Frontal cortex (tissue), 4 donors: ENCODE results near the gene ROR2. TPM values are rescaled to one million over a fixed set of nuclear protein-coding genes. Genes with fewer than 3 reads are reported as not detected.

Source experiments
- DNase-seq, 2 donors: peaks; one replicate each; pipeline ENCODE4 v3.0.0; 2012; ENCODE audit warnings: low spot score in 2 of 2
- FAIRE-seq: peaks from 2 replicates; lab custom pipeline; 2012; peaks lifted over from hg19 to GRCh38; lab: Jason Lieb, UNC
- total RNA-seq: library from RNA; depleted of rRNA; stranded (reverse); fragments of >200 nt; gene quantifications from one replicate; pipeline ENCODE4 v1.2.3, GENCODE V29; 2014
- donor health status: control.
- donor health status: control.
- donor health status: control.

Gene ROR2
- total RNA-seq, 1 donor from 2014 or later: 0.82 TPM

DNA sequence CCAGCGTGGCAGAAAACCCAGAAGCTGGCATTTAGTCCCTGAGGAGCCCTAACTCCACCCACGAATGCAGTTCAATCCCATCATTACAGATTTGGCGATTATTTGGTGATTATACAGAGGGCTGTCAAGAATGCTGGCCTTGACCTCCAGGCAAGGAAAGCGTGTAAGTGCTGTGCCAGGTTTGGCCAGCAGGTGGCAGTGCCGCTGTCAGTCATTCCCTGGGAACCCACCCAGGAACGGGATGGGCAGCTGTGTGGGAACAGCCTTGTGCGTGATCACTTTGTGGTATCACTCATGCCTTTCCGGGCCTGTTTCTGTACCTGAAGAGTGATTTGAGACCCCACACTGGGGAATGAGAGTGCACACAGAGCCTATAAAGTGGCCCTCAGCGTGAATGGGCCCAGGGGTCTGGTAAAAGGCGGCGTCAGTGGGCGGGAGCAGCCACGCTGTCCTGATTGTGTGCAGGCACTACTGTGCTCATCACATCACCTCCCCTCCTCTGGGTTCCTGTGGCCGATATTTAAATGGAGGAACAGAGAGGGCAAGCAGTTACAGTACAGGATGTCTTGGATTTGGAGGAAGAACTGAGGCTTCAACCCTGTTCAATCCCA, 215.6 kb downstream of the ROR2 start:
- FAIRE-seq (no peak), DNase-seq (peak; percentile 69 to 89)

- FAIRE-seq (no peak), DNase-seq (no peak)
Observed at GRCh38 chr9:91733006-91733624, 216.9 kb downstream of the ROR2 start.

GRCh38 chr9:91732187-91733005, 217.6 kb downstream of the ROR2 start:
- FAIRE-seq (no peak), DNase-seq (no peak)

GRCh38 chr9:91730806-91731205, 219.2 kb downstream of the ROR2 start:
- FAIRE-seq: no peak
- DNase-seq: no peak

DNA sequence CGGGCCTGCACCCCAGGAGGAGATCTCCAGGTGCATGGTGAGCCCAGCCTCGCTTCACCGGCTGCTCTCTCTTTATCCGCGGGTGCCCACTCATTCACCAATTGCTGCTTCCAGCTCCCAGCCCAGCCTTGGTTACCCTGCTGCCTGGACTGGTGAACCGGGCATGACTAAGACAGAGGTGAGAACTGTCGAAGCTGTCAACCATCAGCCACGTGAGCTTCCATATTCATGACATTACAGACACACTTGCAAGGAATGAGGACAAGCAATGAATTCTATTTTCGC, 220.5 kb downstream of the ROR2 start:
- FAIRE-seq (no peak), DNase-seq (no peak)

DNA sequence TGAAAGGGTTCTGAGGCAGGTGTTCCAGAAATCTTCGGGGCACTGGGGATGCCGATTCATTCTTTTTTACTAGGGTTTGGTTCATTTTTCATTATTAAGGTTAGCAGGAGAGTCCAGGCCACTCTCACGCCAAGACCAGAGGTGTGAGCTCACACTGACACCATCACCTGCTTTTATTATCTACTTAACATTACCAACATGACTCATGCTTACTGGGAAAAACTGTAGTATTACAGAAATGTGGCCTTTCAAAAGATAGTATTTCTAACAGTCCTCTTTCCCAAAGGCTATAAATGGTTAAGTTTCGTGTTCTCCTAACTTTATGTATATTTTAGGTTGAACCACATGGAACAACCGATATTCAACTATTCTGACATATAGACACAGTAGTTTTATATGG, 222.1 kb downstream of the ROR2 start:
- DNase-seq (no peak), FAIRE-seq (no peak)

DNA sequence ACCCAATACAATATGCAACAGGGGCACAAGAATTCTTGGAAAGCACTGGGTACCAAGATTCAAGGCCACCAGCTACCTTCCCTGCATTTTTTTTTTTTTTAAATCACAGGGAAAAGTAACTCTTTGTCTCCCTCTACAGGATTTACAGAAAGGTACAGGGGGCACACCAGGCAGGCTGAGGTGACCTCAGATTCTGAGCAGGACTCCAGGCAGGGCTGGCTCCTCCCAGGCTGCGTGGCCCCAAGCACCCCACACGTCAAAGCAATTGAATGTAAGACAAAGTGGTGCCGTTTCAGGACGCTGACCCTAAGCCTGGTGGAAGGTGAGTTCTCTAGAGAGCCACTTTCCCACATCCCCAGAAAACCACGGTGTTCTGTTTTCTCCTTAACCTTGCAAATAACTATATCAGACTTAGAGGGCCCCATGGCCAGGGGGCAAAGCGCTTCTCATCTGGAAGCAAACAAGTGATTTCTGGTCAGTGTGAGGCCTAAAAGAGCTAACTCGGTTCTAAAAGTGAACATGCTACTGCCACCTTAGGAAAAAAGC, 222.6 kb downstream of the ROR2 start:
- FAIRE-seq: no peak
- DNase-seq: peak in 1 of 2 donors; percentile 69

GRCh38 chr9:91726406-91727100, 223.5 kb downstream of the ROR2 start:
- FAIRE-seq: no peak
- no peak for DNase-seq

GRCh38 chr9:91725651-91726050, 224.4 kb downstream of the ROR2 start:
- DNase-seq: no peak
- FAIRE-seq: no peak

DNA sequence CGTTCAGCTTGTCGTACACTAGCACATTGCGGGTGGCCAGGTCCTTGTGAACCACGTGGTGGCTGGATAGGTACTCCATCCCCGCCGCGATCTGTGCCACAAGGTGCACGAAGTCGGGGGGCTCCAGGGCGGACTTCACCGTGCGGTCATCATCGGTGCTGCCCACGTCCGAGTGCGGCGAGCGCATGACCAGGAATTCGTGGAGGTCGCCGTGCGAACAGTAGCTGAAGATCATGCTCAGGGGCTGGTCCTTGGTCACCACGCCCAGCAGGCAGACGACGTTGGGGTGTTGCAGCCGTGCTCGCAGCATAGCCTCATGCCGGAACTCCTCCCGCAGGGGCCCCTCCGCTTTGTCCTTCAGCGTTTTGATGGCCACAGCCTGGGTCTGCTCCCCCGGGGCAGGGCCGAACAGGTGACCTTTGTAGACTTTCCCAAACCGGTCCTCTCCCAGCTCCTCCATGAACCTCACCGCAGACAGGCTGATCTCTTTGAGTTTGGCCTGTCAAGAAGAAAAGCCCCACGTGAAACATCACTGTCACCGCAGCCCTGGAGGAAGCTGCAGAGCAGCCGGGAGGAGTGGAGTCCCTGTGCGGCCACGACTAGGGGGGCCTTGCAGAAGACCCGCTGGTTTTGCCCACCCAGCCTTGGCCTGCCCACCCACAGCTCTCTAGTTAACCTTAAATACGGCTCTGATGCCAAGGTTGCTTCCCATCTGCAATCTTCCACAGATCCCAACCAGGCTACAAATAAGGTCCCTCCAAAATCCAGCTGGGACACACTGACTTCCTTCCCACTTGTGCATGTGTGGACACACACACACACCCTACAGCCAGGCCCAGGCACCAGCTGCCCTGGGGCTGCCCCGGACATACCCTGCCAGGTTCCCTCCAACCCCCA, 225.2 kb downstream of the ROR2 start:
- FAIRE-seq: no peak

DNA sequence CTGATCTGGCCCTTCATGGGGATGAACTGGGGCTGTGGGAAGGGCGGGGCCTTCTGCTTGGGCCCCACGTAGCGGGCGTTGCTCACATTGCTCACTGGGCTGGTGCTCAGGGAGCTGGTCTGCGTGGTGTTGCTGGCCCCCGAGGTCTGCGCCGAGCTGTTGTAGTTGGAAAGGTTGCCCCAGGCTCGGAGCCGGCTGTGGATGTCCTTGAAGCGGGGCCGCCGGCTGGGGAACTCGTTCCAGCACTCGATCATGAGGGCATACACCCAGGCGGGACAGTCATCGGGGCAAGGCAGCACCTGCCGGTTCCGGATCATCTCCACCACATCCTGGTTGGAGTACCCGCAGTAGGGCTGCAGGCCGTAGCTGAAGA, 226.0 kb downstream of the ROR2 start:
- FAIRE-seq: no peak
- DNase-seq: no peak

More for the DNA sequence above, 225.2 kb downstream of the ROR2 start:
- DNase-seq: no peak

DNA sequence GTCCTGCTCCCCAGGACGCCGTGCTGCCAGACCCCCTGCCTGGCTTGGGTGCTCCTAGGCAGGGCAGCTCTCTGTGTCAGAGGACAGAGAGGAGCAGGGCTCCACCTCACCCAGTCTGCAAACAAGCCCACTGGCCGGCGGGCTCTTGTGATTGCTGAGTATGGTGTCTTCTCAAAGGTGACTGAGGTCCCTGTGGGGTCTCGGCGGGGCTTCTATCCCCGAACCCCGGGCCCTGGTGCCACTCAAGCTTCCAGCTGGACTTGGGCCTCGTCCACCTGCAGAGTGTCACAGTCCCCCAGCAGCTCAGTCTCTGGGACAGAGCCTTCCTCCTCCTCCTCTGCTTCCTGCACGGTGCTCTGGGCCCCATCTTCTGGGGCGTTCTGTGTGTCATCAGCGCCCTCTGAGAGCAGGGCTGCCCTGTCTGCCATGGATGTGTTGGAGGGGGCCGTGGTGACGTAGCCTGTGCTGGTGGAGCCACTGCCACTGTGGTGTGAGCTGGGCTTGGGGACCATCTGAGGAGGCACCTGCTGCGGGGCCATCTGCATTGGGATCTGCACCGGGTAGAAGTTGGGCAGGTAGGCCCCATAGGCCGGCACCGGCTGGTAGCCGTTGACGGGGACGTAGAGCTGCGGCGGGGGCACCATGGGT, 226.5 kb downstream of the ROR2 start:
- DNase-seq: no peak
- FAIRE-seq: no peak

DNA sequence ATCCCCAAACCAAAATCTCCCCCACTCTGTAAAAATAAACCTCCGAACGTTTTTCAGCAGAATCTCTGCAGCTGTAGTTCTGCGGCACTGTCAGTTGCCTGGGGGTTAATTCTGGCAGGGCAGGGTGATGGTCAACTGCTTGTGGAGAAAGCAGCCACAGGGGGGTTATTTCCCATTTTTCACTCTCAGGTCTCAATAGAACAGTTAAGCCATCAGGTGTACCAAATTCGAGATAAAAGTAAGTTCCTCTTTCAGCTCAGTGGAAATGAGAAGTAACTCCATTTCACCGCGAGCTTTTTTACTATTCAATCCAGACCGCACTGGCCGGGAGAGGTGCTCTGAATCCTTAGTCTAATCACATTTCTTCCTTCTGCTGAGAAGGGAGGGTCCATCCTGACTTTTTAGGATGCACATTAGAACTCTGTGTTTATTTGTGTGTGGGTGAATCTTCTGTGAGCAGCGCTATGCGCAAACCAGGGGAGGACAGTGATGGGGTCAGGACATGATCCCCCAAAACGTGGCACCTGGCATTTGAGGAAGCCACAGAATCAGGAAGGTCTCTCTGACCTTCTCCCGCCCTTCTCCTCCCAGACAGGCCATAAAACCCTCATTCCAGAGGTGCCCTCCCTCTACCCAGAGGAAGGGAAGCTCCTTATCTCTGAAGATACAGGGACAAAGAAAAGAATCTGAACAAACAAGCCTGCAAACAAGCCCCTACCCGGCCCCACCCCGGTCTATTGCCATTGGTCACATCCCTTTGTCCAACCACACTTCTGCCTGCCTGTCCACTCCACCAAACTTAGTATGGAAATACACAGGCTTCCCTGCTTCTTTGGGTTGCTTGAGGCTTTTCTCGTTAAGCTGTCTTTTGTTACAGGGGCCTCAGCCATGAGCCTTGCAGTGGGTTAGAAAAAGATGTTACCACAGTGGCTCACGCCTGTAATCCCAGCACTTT, 229.0 kb downstream of the ROR2 start:
- FAIRE-seq (no peak), DNase-seq (no peak)

DNA sequence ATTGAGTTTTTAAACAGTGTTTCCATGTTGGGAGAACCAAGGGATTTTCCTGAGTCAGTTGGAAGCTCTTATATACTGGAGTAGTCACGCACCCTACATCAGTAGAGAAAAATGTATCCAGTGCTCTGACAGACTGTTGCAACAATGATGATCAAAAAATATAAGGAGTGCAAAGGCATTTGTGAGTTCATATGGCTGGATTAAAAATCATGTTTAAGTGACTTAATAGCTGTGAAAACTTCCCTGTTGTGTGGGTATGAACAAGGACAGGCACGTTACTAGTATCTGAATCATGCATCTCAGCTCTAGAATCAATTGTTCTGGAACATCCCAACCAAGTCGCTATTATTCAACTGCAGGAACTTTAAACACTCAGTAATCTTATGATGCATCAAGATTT, 229.7 kb downstream of the ROR2 start:
- FAIRE-seq: no peak
- DNase-seq: no peak

DNA sequence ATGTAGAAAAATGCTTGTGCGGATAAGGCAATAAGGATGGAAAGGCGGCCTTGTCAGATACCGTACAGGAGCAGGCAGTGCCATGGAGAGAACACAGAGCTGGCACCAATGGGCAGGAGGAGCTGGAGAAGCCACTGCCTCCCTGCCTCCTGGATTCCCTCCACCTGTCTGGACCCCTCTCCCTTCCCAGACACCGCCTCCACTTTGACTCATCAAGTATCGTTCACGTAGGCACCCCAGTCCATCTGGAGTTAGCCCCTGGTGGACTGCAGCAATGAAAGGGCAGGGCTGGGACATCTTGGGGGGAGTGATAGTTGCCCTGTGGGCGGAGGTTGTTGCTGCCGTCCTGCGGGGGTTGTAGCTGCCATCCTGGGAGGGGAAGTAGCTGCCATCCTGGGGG, 232.0 kb downstream of the ROR2 start:
- FAIRE-seq (no peak), DNase-seq (no peak)

DNA sequence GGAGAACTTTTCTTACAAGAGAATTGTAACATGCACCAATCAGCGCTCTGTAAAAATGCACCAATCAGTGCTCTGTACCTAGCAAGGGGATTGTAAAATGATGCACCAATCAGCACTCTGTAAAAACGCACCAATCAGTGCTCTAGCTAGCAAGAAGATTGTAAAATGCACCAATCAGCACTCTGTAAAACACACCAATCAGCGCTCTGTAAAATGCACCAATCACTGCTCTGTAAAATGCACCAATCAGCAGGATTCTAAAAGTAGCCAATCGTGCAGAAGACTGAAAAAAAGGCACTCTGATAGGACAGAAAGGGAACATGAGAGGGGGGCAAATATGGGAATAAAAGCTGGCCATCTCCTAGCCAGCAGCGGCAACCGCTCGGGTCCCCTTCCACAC, 233.2 kb downstream of the ROR2 start:
- FAIRE-seq (no peak), DNase-seq (no peak)

DNA sequence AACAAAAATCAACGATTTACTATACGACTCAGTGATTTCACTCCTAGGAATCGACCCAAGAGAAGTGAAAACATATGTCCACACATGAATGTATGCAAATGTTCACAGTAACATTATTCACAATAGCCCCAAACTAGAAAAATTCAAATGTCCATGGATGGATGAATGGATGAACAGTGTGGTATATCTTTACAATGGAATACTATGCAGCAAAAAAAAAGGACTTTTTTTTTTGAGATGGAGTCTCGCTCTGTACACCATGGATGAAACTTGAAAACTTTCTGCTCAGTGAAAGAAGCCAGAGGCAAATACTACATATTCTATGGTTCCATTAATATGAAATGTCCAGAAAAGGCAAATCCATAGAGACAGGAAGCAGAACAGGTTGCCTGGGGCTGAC, 233.8 kb downstream of the ROR2 start:
- DNase-seq (no peak), FAIRE-seq (no peak)
